Gastroesophageal sphincter (tissue), 3 donors: ENCODE data around the gene NTF4.

Experiments
- EP300 ChIP-seq: sonication (generic); formaldehyde crosslinking; IDR thresholded peaks from one replicate; pipeline ENCODE4 v1.6.1; 2017; ENCODE audit warnings: antibody characterized with exemption, mild to moderate bottlenecking
- POLR2A ChIP-seq, 2 donors: fragments of 450-650 bp; IDR thresholded peaks; one replicate each; pipeline ENCODE4 v1.6.1; 2017; ENCODE audit warnings: antibody characterized with exemption in 2 of 2, mild to moderate bottlenecking in 2 of 2, moderate library complexity in 1 of 2
- TF ChIP-seq, protein P1 (sequence below), 4 experiments: fragments of 200-600 bp in 2 of 4; fragments of 450-650 bp in 2 of 4; sonication (generic) in 1 of 4; IDR thresholded peaks; one replicate each; pipeline ENCODE4 v1.5.1; 2017 to 2019; ENCODE audit warnings: antibody characterized with exemption in 4 of 4, mild to moderate bottlenecking in 2 of 4, moderate library complexity in 2 of 4

DNA sequence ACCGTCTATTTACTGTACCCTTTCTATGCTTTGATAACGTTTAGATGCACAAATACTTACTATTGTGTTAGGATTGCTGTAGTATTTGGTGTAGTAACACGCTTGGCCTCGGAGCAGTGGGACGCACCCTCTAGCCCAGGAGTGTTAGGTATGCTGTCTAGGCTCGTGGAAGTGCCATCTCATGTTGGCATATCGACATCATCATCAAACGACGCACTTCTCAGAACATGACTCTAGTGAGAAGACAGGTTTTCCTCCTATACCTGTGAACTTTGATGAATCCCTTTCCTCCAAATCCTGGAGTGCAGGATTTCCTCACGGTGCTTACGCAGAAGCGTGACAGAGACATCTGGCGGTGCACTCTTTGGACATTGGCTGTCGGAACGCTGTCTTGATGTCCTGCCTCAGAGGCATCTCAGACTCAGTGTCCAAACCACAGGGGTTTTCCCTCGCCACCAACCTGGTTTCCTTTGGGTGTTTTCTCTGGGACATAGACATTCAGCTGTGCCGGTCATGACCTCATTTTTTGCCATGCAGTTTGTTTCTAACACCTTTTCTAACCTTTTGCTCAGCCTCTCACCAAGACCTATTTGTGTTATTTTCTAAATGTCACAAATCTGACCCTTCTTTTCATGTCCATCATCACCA is 26.9 kb upstream of the NTF4 start:
- TF ChIP-seq, protein P1, sequence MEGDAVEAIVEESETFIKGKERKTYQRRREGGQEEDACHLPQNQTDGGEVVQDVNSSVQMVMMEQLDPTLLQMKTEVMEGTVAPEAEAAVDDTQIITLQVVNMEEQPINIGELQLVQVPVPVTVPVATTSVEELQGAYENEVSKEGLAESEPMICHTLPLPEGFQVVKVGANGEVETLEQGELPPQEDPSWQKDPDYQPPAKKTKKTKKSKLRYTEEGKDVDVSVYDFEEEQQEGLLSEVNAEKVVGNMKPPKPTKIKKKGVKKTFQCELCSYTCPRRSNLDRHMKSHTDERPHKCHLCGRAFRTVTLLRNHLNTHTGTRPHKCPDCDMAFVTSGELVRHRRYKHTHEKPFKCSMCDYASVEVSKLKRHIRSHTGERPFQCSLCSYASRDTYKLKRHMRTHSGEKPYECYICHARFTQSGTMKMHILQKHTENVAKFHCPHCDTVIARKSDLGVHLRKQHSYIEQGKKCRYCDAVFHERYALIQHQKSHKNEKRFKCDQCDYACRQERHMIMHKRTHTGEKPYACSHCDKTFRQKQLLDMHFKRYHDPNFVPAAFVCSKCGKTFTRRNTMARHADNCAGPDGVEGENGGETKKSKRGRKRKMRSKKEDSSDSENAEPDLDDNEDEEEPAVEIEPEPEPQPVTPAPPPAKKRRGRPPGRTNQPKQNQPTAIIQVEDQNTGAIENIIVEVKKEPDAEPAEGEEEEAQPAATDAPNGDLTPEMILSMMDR (IDR thresholded peaks at IDR 0.05): no peak
- TF ChIP-seq POLR2A (IDR thresholded peaks at IDR 0.05) (no peak), EP300 (no peak)
